ENCODE results near the gene TPX2. TPM values are rescaled to one million over a fixed set of nuclear protein-coding genes. Genes with fewer than 3 reads are reported as not detected.

Gene TPX2
- polyA plus RNA-seq, 1 of the 3 experiments (the other 2 are of a cell fraction) = 17.1 TPM

DNA sequence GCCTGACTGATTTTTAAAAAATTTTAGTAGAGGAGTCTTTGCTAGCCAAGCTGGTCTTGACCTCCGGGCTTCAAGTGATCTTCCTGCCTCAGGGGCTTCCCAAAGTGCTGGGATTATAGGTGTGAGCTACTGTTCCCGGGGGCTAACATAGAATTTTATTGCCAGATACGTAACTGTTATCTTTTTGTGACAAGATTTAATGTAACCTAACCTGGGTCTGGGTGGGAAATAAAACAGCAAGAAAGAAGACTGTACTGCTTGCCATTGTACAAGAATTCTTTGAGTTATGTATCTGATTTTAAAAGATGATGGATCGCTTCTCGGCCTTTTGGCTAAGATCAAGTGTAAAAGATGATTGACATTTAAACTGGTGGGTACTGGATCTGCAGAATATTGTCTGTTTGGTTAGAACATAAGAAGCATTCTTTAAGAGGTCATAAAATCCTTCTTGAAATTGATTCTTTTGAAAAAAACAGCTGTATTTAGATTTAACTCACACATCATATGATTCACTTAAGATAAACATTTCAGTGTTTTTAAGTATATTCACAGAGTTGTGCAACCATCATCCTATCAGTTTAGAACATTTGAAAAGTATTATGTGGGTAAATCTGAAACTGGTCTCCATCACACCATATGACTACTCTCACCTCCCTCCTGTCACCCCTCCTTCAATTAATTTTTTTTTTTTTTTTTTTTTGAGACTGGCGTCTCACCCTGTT, 21.6 kb downstream of the TPX2 start:
- H3K27ac ChIP-seq (ENCODE audit: low read depth in 2 of 2, low read length in 1 of 2) = peak overlapping the region in 1 of 2 experiments; percentile 22; a peak in 1 of 4 replicates

GRCh38 chr20:31764641-31765305, 25.7 kb downstream of the TPX2 start:
- Histone ChIP-seq H3K36me3 (replicated peaks in 1 of 2; ENCODE audit: control insufficient read depth in 1 of 2, insufficient read depth in 2 of 2, low read length in 1 of 2) (peaks cover 0 to 33% of the 10 kb centered on the region in 2 experiments), H3K9me3 (no peaks in the 10 kb centered on the region), H3F3A (replicated peaks; ENCODE audit: insufficient read depth) (peaks cover 38% of the 10 kb centered on the region), H3K9ac (peak overlapping the region; percentile 2; the same call in 1 of the 2 replicates), H3K79me2 (ENCODE audit: insufficient read depth) (peaks cover 97% of the 10 kb centered on the region), H4K20me1 (ENCODE audit: insufficient read depth) (no peaks in the 10 kb centered on the region; the same call in 1 of the 2 replicates), H3K4me1 (ENCODE audit: control insufficient read depth in 1 of 2, insufficient read depth in 2 of 2, low read depth in 1 of 2, low read length in 1 of 2) (peaks cover 0 to 8% of the 10 kb centered on the region in 2 experiments; a peak in 1 of 4 replicates), H3K9me2 (no peaks in the 10 kb centered on the region), H2AFZ (ENCODE audit: low read depth) (peak overlapping the region; percentile 52), H3K4me2 (peak overlapping the region; percentile 26; the same call in 1 of the 2 replicates), H3K27ac (ENCODE audit: low read depth in 2 of 2, low read length in 1 of 2) (peak overlapping the region in 1 of 2 experiments; percentile 78; a peak in 2 of 4 replicates), H3K27me3 (ENCODE audit: insufficient read depth) (no peaks in the 10 kb centered on the region), H3K4me3 (ENCODE audit: low read depth in 2 of 2, low read length in 1 of 2) (no peak overlapping the region)
- ChIA-PET POLR2A (no interaction called here), CTCF (no interaction called here)
- 73% methylated on average over 2 of the region's 2 CpGs for WGBS (ENCODE audit: low lambda C conversion rate)
- TF ChIP-seq TEAD4 (IDR thresholded peaks at IDR 0.05; ENCODE audit: borderline replicate concordance, insufficient read depth) (peak; percentile 11; the same call in 1 of the 2 replicates), JUND (IDR thresholded peaks at IDR 0.05) (peak; percentile 52; the same call in 1 of the 2 replicates), NFIC (IDR thresholded peaks at IDR 0.05; ENCODE audit: borderline replicate concordance) (no peak), YY1 (IDR thresholded peaks at IDR 0.05; ENCODE audit: low read depth) (no peak), TCF12 (IDR thresholded peaks at IDR 0.05) (peak; percentile 24; the same call in 1 of the 2 replicates), FOSL2 (IDR thresholded peaks at IDR 0.05; ENCODE audit: borderline replicate concordance, low read depth) (peak; percentile 44; the same call in 1 of the 2 replicates)
- TF ChIP-seq, protein P1, sequence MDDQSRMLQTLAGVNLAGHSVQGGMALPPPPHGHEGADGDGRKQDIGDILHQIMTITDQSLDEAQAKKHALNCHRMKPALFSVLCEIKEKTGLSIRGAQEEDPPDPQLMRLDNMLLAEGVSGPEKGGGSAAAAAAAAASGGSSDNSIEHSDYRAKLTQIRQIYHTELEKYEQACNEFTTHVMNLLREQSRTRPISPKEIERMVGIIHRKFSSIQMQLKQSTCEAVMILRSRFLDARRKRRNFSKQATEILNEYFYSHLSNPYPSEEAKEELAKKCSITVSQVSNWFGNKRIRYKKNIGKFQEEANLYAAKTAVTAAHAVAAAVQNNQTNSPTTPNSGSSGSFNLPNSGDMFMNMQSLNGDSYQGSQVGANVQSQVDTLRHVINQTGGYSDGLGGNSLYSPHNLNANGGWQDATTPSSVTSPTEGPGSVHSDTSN (IDR thresholded peaks at IDR 0.05) = peak; percentile 12; the same call in 1 of the 2 replicates
- DNase-seq = no peak

More for the DNA sequence above, 21.6 kb downstream of the TPX2 start:
- Histone ChIP-seq H3K4me2 (no peak overlapping the region), H3K9me2 (no peaks in the 10 kb centered on the region), H3K27me3 (ENCODE audit: insufficient read depth) (no peaks in the 10 kb centered on the region), H3K79me2 (ENCODE audit: insufficient read depth) (peaks cover 97% of the 10 kb centered on the region), H4K20me1 (ENCODE audit: insufficient read depth) (peaks cover 8% of the 10 kb centered on the region; the same call in 1 of the 2 replicates), H3K4me3 (ENCODE audit: low read depth in 2 of 2, low read length in 1 of 2) (no peak overlapping the region), H3K9me3 (no peaks in the 10 kb centered on the region), H3K36me3 (replicated peaks in 1 of 2; ENCODE audit: control insufficient read depth in 1 of 2, insufficient read depth in 2 of 2, low read length in 1 of 2) (peaks cover 0 to 24% of the 10 kb centered on the region in 2 experiments), H3K4me1 (ENCODE audit: control insufficient read depth in 1 of 2, insufficient read depth in 2 of 2, low read depth in 1 of 2, low read length in 1 of 2) (peaks cover 0 to 8% of the 10 kb centered on the region in 2 experiments; a peak in 1 of 4 replicates), H2AFZ (ENCODE audit: low read depth) (peak overlapping the region; percentile 27; the same call in 1 of the 2 replicates), H3K9ac (no peak overlapping the region), H3F3A (replicated peaks; ENCODE audit: insufficient read depth) (peaks cover 35% of the 10 kb centered on the region)
- WGBS (ENCODE audit: low lambda C conversion rate) = 98% methylated on average over 6 of the region's 6 CpGs
- ChIA-PET POLR2A (interaction anchor here (0.6 kb wide), 1 partner anchor 99 kb away, joined by 3 read pairs; no protein-coding TSS in a partner anchor), CTCF (interaction anchor here (0.6 to 1.7 kb wide), 3 partner anchors 62 to 204 kb away, joined by 3 to 6 read pairs (median 4); no protein-coding TSS in a partner anchor)
- no peak for TF ChIP-seq TAF1 (IDR thresholded peaks at IDR 0.05; ENCODE audit: borderline replicate concordance, low read depth, low read length)
- TF ChIP-seq RFX5 (IDR thresholded peaks at IDR 0.05; ENCODE audit: low read length) = no peak
- no peak for TF ChIP-seq FOSL2 (IDR thresholded peaks at IDR 0.05; ENCODE audit: borderline replicate concordance, low read depth)
- no peak for TF ChIP-seq NFIC (IDR thresholded peaks at IDR 0.05; ENCODE audit: borderline replicate concordance)
- TF ChIP-seq TEAD4 (IDR thresholded peaks at IDR 0.05; ENCODE audit: borderline replicate concordance, insufficient read depth) = no peak
- no peak for TF ChIP-seq USF2 (IDR thresholded peaks at IDR 0.05; ENCODE audit: borderline replicate concordance, low read depth, low read length)
- TF ChIP-seq GABPA (IDR thresholded peaks at IDR 0.05; ENCODE audit: low read depth) = no peak
- no peak for TF ChIP-seq YY1 (IDR thresholded peaks at IDR 0.05; ENCODE audit: low read depth)
- no peak for TF ChIP-seq CHD2 (IDR thresholded peaks at IDR 0.05; ENCODE audit: low read length, partially characterized antibody)
- TF ChIP-seq, protein P1 (IDR thresholded peaks at IDR 0.05) = no peak
- no peak for TF ChIP-seq ELF1 (IDR thresholded peaks at IDR 0.05)
- TF ChIP-seq, protein P2, sequence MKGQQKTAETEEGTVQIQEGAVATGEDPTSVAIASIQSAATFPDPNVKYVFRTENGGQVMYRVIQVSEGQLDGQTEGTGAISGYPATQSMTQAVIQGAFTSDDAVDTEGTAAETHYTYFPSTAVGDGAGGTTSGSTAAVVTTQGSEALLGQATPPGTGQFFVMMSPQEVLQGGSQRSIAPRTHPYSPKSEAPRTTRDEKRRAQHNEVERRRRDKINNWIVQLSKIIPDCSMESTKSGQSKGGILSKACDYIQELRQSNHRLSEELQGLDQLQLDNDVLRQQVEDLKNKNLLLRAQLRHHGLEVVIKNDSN (IDR thresholded peaks at IDR 0.05; ENCODE audit: borderline replicate concordance, low read depth) = no peak
- no peak for TF ChIP-seq RCOR1 (IDR thresholded peaks at IDR 0.05; ENCODE audit: low read length)
- DNase-seq = no peak
